IPS DF 6.9 (cell line): ENCODE data around the gene CSTA.

Experiments used
- DNase-seq: peaks from one replicate; pipeline ENCODE4 v3.0.0-alpha.2; 2013; ENCODE audit warnings: low read depth, low spot score
- H3K27ac ChIP-seq: one replicate; pipeline ENCODE4 v1.5.1; 2013; ENCODE audit warnings: low read length, control low read depth
- H3K27me3 ChIP-seq: 2 replicates; pipeline ENCODE4 v1.6.1; 2013; ENCODE audit warnings: mild to moderate bottlenecking, low read length; ENCODE audit not compliant: control insufficient read depth, insufficient read depth
- H3K36me3 ChIP-seq: 2 replicates; pipeline ENCODE4 v1.6.1; 2013; ENCODE audit warnings: low read length; ENCODE audit not compliant: control insufficient read depth, insufficient read depth
- H3K4me1 ChIP-seq: 2 replicates; pipeline ENCODE4 v1.6.1; 2013; ENCODE audit warnings: low read length; ENCODE audit not compliant: control insufficient read depth, insufficient read depth
- H3K4me3 ChIP-seq: 2 replicates; pipeline ENCODE4 v1.5.1; 2013; ENCODE audit warnings: mild to moderate bottlenecking, low read length
- H3K9me3 ChIP-seq: 2 replicates; pipeline ENCODE4 v1.6.1; 2013; ENCODE audit warnings: low read length, inconsistent platforms; ENCODE audit not compliant: control insufficient read depth, insufficient read depth
- WGBS: extraction: QIAGEN DNeasy Blood & Tissue Kit; methylation state at CpG from one replicate; pipeline ENCODE4 v1.1.7; 2013; ENCODE audit warnings: mixed read lengths, missing lambda C conversion rate; ENCODE audit not compliant: insufficient read length, insufficient coverage; 5-methylcytosine and 5-hydroxymethylcytosine counted together

The CSTA gene

GRCh38 chr3:122322095-122323075 is 2.7 kb upstream of the CSTA start:
- DNase-seq: no peak
- no CpG with 5 or more reads among the region's 5 CpGs for WGBS
- Histone ChIP-seq H3K4me1 (no peaks in the 10 kb centered on the region), H3K27ac (no peak overlapping the region), H3K27me3 (no peaks in the 10 kb centered on the region), H3K4me3 (no peak overlapping the region), H3K36me3 (no peaks in the 10 kb centered on the region), H3K9me3 (no peaks in the 10 kb centered on the region)

GRCh38 chr3:122325769-122326168 is 721 bp downstream of the CSTA start:
- H3K27ac ChIP-seq: no peak overlapping the region
- H3K4me3 ChIP-seq: no peak overlapping the region

GRCh38 chr3:122331886-122332285 is 6.8 kb downstream of the CSTA start:
- no peaks in the 10 kb centered on the region for H3K27me3 ChIP-seq
- DNase-seq: no peak
- no peaks in the 10 kb centered on the region for H3K4me1 ChIP-seq
- no CpG with 5 or more reads among the region's 4 CpGs for WGBS
- H3K36me3 ChIP-seq: no peaks in the 10 kb centered on the region
- H3K27ac ChIP-seq: no peak overlapping the region
- no peak overlapping the region for H3K4me3 ChIP-seq
- H3K9me3 ChIP-seq: no peaks in the 10 kb centered on the region

More at GRCh38 chr3:122325769-122326168, 721 bp downstream of the CSTA start:
- Histone ChIP-seq H3K4me1 (no peaks in the 10 kb centered on the region), H3K9me3 (no peaks in the 10 kb centered on the region), H3K36me3 (no peaks in the 10 kb centered on the region), H3K27me3 (no peaks in the 10 kb centered on the region)
- DNase-seq: no peak
- no CpG with 5 or more reads among the region's 3 CpGs for WGBS

GRCh38 chr3:122332551-122332950 is 7.5 kb downstream of the CSTA start:
- Histone ChIP-seq H3K4me1 (no peaks in the 10 kb centered on the region), H3K27me3 (no peaks in the 10 kb centered on the region), H3K36me3 (no peaks in the 10 kb centered on the region), H3K27ac (no peak overlapping the region), H3K4me3 (no peak overlapping the region), H3K9me3 (no peaks in the 10 kb centered on the region)
- no CpG with 5 or more reads among the region's 8 CpGs for WGBS
- DNase-seq: no peak

GRCh38 chr3:122342803-122343202 is 17.8 kb downstream of the CSTA start:
- WGBS: no CpG with 5 or more reads among the region's 1 CpG
- H3K4me3 ChIP-seq: no peak overlapping the region
- no peak for DNase-seq

GRCh38 chr3:122343654-122344053 is 18.6 kb downstream of the CSTA start:
- Histone ChIP-seq H3K27ac (no peak overlapping the region), H3K4me1 (no peaks in the 10 kb centered on the region), H3K36me3 (no peaks in the 10 kb centered on the region), H3K9me3 (no peaks in the 10 kb centered on the region), H3K4me3 (no peak overlapping the region), H3K27me3 (no peaks in the 10 kb centered on the region)
- WGBS: no CpG with 5 or more reads among the region's 2 CpGs
- DNase-seq: no peak

More at GRCh38 chr3:122342803-122343202, 17.8 kb downstream of the CSTA start:
- no peaks in the 10 kb centered on the region for H3K9me3 ChIP-seq
- H3K4me1 ChIP-seq: no peaks in the 10 kb centered on the region
- H3K36me3 ChIP-seq: no peaks in the 10 kb centered on the region
- H3K27me3 ChIP-seq: no peaks in the 10 kb centered on the region
- H3K27ac ChIP-seq: no peak overlapping the region

GRCh38 chr3:122349171-122349570 is 24.1 kb downstream of the CSTA start:
- Histone ChIP-seq H3K27me3 (no peaks in the 10 kb centered on the region), H3K36me3 (no peaks in the 10 kb centered on the region), H3K9me3 (no peaks in the 10 kb centered on the region), H3K4me1 (no peaks in the 10 kb centered on the region), H3K27ac (no peak overlapping the region), H3K4me3 (no peak overlapping the region)
- DNase-seq: no peak
- WGBS: no CpG with 5 or more reads among the region's 1 CpG

GRCh38 chr3:122350814-122351418 is 25.9 kb downstream of the CSTA start:
- Histone ChIP-seq H3K4me1 (no peaks in the 10 kb centered on the region), H3K4me3 (no peak overlapping the region), H3K36me3 (no peaks in the 10 kb centered on the region), H3K9me3 (no peaks in the 10 kb centered on the region), H3K27me3 (no peaks in the 10 kb centered on the region), H3K27ac (no peak overlapping the region)
- no CpG with 5 or more reads among the region's 5 CpGs for WGBS
- no peak for DNase-seq

- Histone ChIP-seq H3K36me3 (no peaks in the 10 kb centered on the region), H3K27ac (no peak overlapping the region), H3K27me3 (no peaks in the 10 kb centered on the region), H3K4me3 (no peak overlapping the region), H3K4me1 (no peaks in the 10 kb centered on the region), H3K9me3 (no peaks in the 10 kb centered on the region)
- no CpG with 5 or more reads among the region's 4 CpGs for WGBS
- DNase-seq: no peak
These were observed 26.6 kb downstream of the CSTA start for GRCh38 chr3:122351612-122352011.

GRCh38 chr3:122353215-122353614 is 28.2 kb downstream of the CSTA start:
- Histone ChIP-seq H3K36me3 (no peaks in the 10 kb centered on the region), H3K4me3 (no peak overlapping the region), H3K27ac (no peak overlapping the region), H3K4me1 (no peaks in the 10 kb centered on the region), H3K27me3 (no peaks in the 10 kb centered on the region), H3K9me3 (no peaks in the 10 kb centered on the region)
- WGBS: no CpG with 5 or more reads among the region's 2 CpGs
- no peak for DNase-seq
